Activated naive CD8-positive, alpha-beta T cell treated with anti-CD3 and anti-CD28 coated beads, Interleukin-2, amount 50 U/mL, for 16 hours (primary cell): ENCODE data around the gene GABBR2.

Experiments used
- DNase-seq: peaks from one replicate; pipeline ENCODE4 v3.0.0-alpha.2; 2020; ENCODE audit warnings: low read depth, low spot score

GABBR2 gene

GRCh38 chr9:98634685-98635336 lies 73.9 kb downstream of the GABBR2 start:
- no peak for DNase-seq

- DNase-seq: no peak
These were observed 75.9 kb downstream of the GABBR2 start for GRCh38 chr9:98632839-98633238.

GRCh38 chr9:98627296-98627695 lies 81.4 kb downstream of the GABBR2 start:
- DNase-seq: no peak

GRCh38 chr9:98625728-98626127 lies 83.0 kb downstream of the GABBR2 start:
- DNase-seq: no peak

- DNase-seq: no peak
These were observed 88.9 kb downstream of the GABBR2 start for GRCh38 chr9:98619788-98620187.

GRCh38 chr9:98615633-98616032 lies 93.1 kb downstream of the GABBR2 start:
- no peak for DNase-seq

GRCh38 chr9:98614941-98615340 lies 93.8 kb downstream of the GABBR2 start:
- no peak for DNase-seq

GRCh38 chr9:98612061-98612752 lies 96.5 kb downstream of the GABBR2 start:
- no peak for DNase-seq

- DNase-seq: no peak
These were observed 97.4 kb downstream of the GABBR2 start for GRCh38 chr9:98611319-98611718.

- DNase-seq: no peak
These were observed 98.0 kb downstream of the GABBR2 start for GRCh38 chr9:98610711-98611110.

- DNase-seq: no peak
These were observed 98.5 kb downstream of the GABBR2 start for GRCh38 chr9:98610211-98610610.

GRCh38 chr9:98609646-98610045 lies 99.1 kb downstream of the GABBR2 start:
- DNase-seq: no peak

- no peak for DNase-seq
These were observed 100.9 kb downstream of the GABBR2 start for GRCh38 chr9:98607787-98608186.

GRCh38 chr9:98607152-98607551 lies 101.6 kb downstream of the GABBR2 start:
- no peak for DNase-seq

- no peak for DNase-seq
These were observed 102.0 kb downstream of the GABBR2 start for GRCh38 chr9:98606730-98607129.

GRCh38 chr9:98605116-98605515 lies 103.6 kb downstream of the GABBR2 start:
- no peak for DNase-seq

- DNase-seq: no peak
These were observed 104.8 kb downstream of the GABBR2 start for GRCh38 chr9:98603821-98604383.

GRCh38 chr9:98602839-98603500 lies 105.8 kb downstream of the GABBR2 start:
- DNase-seq: no peak

GRCh38 chr9:98600631-98601030 lies 108.1 kb downstream of the GABBR2 start:
- no peak for DNase-seq

GRCh38 chr9:98599566-98600216 lies 109.0 kb downstream of the GABBR2 start:
- no peak for DNase-seq

- DNase-seq: no peak
These were observed 109.9 kb downstream of the GABBR2 start for GRCh38 chr9:98598861-98599260.

GRCh38 chr9:98597236-98597771 lies 111.4 kb downstream of the GABBR2 start:
- no peak for DNase-seq
